Neuronal stem cell (in vitro differentiated cells): ENCODE results near the gene SPATA19.

Experiments used
- DNase-seq: peaks from one replicate; pipeline ENCODE4 v3.0.0-alpha.2; 2013; ENCODE audit warnings: low spot score
- H2AFZ ChIP-seq: one replicate; pipeline ENCODE4 v1.6.1; 2013; ENCODE audit warnings: mild to moderate bottlenecking, low read length, inconsistent platforms
- H2AK5ac ChIP-seq: 2 replicates; pipeline ENCODE4 v1.6.1; 2013; ENCODE audit warnings: low read depth, mild to moderate bottlenecking, inconsistent platforms, low read length, moderate library complexity, mixed read lengths
- H2BK120ac ChIP-seq: 2 replicates; pipeline ENCODE4 v1.6.1; 2013; ENCODE audit warnings: low read depth, mild to moderate bottlenecking, inconsistent platforms, low read length, moderate library complexity, mixed read lengths
- H2BK12ac ChIP-seq: one replicate; pipeline ENCODE4 v1.6.1; 2013; ENCODE audit warnings: low read length, inconsistent platforms
- H2BK15ac ChIP-seq: 2 replicates; pipeline ENCODE4 v1.6.1; 2013; ENCODE audit warnings: mild to moderate bottlenecking, low read length, inconsistent platforms, mixed read lengths
- H2BK5ac ChIP-seq: one replicate; pipeline ENCODE4 v1.6.1; 2013; ENCODE audit warnings: inconsistent platforms, mild to moderate bottlenecking, low read length, moderate library complexity
- H3K14ac ChIP-seq: one replicate; pipeline ENCODE4 v1.6.1; 2013; ENCODE audit warnings: low read length, inconsistent platforms
- H3K18ac ChIP-seq: 2 replicates; pipeline ENCODE4 v1.6.1; 2013; ENCODE audit warnings: low read length, inconsistent platforms
- H3K23ac ChIP-seq: 2 replicates; pipeline ENCODE4 v1.6.1; 2013; ENCODE audit warnings: low read depth, mild to moderate bottlenecking, mixed read lengths, low read length, inconsistent platforms; ENCODE audit not compliant: poor library complexity
- H3K27ac ChIP-seq: replicated peaks from 3 replicates; pipeline ENCODE4 v1.5.1; 2013; ENCODE audit warnings: low read length, inconsistent platforms
- H3K27me3 ChIP-seq, 3 experiments: 2 replicates each; pipeline ENCODE4 v1.6.1; 2013; ENCODE audit warnings: low read length in 3 of 3, mild to moderate bottlenecking in 2 of 3, inconsistent platforms in 1 of 3, low read depth in 1 of 3, mixed read lengths in 1 of 3, moderate library complexity in 1 of 3; ENCODE audit not compliant: control insufficient read depth in 3 of 3, insufficient read depth in 3 of 3
- H3K36me3 ChIP-seq, 2 donors: replicated peaks in 1 of 2; 2 replicates each; pipeline ENCODE4 v1.6.1; 2013; ENCODE audit warnings: low read length in 2 of 2; ENCODE audit not compliant: control insufficient read depth in 2 of 2, insufficient read depth in 2 of 2
- H3K4ac ChIP-seq: 2 replicates; pipeline ENCODE4 v1.6.1; 2013; ENCODE audit warnings: inconsistent platforms, mild to moderate bottlenecking, low read length, moderate library complexity
- H3K4me1 ChIP-seq, 2 donors: 1 replicate in 1 of 2; 2 replicates in 1 of 2; pipeline ENCODE4 v1.6.1; 2013; ENCODE audit warnings: low read length in 2 of 2, low read depth in 1 of 2; ENCODE audit not compliant: control insufficient read depth in 2 of 2, insufficient read depth in 1 of 2
- H3K4me2 ChIP-seq: one replicate; pipeline ENCODE4 v1.6.1; 2013; ENCODE audit warnings: mild to moderate bottlenecking, low read length, inconsistent platforms; ENCODE audit not compliant: insufficient read depth, poor library complexity, severe bottlenecking
- H3K4me3 ChIP-seq, 2 donors: 2 replicates each; pipeline ENCODE4 v1.5.1; 2013; ENCODE audit warnings: low read length in 2 of 2, mild to moderate bottlenecking in 2 of 2, inconsistent platforms in 1 of 2, moderate library complexity in 1 of 2
- H3K79me1 ChIP-seq: one replicate; pipeline ENCODE4 v1.6.1; 2013; ENCODE audit warnings: low read depth, mild to moderate bottlenecking, inconsistent platforms, low read length, moderate library complexity
- H3K9ac ChIP-seq: one replicate; pipeline ENCODE4 v1.6.1; 2013; ENCODE audit warnings: mild to moderate bottlenecking, low read depth, low read length, inconsistent platforms; ENCODE audit not compliant: poor library complexity
- H3K9me3 ChIP-seq, 2 donors: replicated peaks in 1 of 2; 2 replicates each; pipeline versions ENCODE3 to v1.6.1; 2013; ENCODE audit warnings: low read length in 2 of 2, mild to moderate bottlenecking in 2 of 2, inconsistent platforms in 1 of 2, low read depth in 1 of 2, mixed read lengths in 1 of 2, moderate library complexity in 1 of 2; ENCODE audit not compliant: control insufficient read depth in 2 of 2, insufficient read depth in 1 of 2
- H4K8ac ChIP-seq: one replicate; pipeline ENCODE4 v1.6.1; 2013; ENCODE audit warnings: low read depth, mild to moderate bottlenecking, inconsistent platforms, low read length, moderate library complexity
- H4K91ac ChIP-seq: one replicate; pipeline ENCODE4 v1.6.1; 2013; ENCODE audit warnings: low read length, low read depth, mild to moderate bottlenecking, inconsistent platforms; ENCODE audit not compliant: poor library complexity
- WGBS, 2 donors: extraction: QIAGEN DNeasy Blood & Tissue Kit; methylation state at CpG; one replicate each; pipeline ENCODE4 v1.1.7; 2013; ENCODE audit warnings: missing lambda C conversion rate in 2 of 2, mixed read lengths in 1 of 2; ENCODE audit not compliant: insufficient read length in 2 of 2, insufficient replicate concordance in 1 of 2; ENCODE audit errors: extremely low coverage in 2 of 2; 5-methylcytosine and 5-hydroxymethylcytosine counted together

Gene SPATA19

GRCh38 chr11:133830931-133831907 is 14.1 kb downstream of the SPATA19 start:
- Histone ChIP-seq H3K79me1 (no peaks in the 10 kb centered on the region), H2BK12ac (no peak overlapping the region), H3K18ac (no peak overlapping the region), H3K4me2 (no peak overlapping the region), H3K36me3 (no peaks in the 10 kb centered on the region), H2BK5ac (no peak overlapping the region), H2BK120ac (no peak overlapping the region), H3K27me3 (no peaks in the 10 kb centered on the region), H3K9me3 (no peaks in the 10 kb centered on the region), H3K4me3 (no peak overlapping the region), H3K14ac (no peak overlapping the region), H3K27ac (no peak overlapping the region), H3K9ac (no peak overlapping the region), H4K91ac (no peak overlapping the region), H2AFZ (no peak overlapping the region), H3K23ac (no peak overlapping the region), H2AK5ac (no peak overlapping the region), H2BK15ac (no peak overlapping the region), H3K4me1 (no peaks in the 10 kb centered on the region), H4K8ac (no peak overlapping the region), H3K4ac (no peak overlapping the region)
- DNase-seq = no peak
- no CpG with 5 or more reads among the region's 8 CpGs for WGBS, 2 donors

- no peak for DNase-seq
- Histone ChIP-seq H2AK5ac (no peak overlapping the region), H3K9ac (no peak overlapping the region), H3K36me3 (no peaks in the 10 kb centered on the region), H2BK15ac (no peak overlapping the region), H2AFZ (no peak overlapping the region), H2BK5ac (no peak overlapping the region), H3K23ac (no peak overlapping the region), H3K14ac (no peak overlapping the region), H2BK12ac (no peak overlapping the region), H3K4me3 (no peak overlapping the region), H3K4me1 (no peaks in the 10 kb centered on the region), H3K79me1 (no peaks in the 10 kb centered on the region), H4K8ac (no peak overlapping the region), H3K27me3 (no peaks in the 10 kb centered on the region), H4K91ac (no peak overlapping the region), H2BK120ac (no peak overlapping the region), H3K27ac (no peak overlapping the region), H3K4ac (no peak overlapping the region), H3K18ac (no peak overlapping the region), H3K4me2 (no peak overlapping the region), H3K9me3 (no peaks in the 10 kb centered on the region)
- WGBS, 2 donors = no CpG with 5 or more reads among the region's 2 CpGs
Observed at GRCh38 chr11:133829566-133829965, 15.7 kb downstream of the SPATA19 start.

- no peaks in the 10 kb centered on the region for H3K9me3 ChIP-seq
- no peak overlapping the region for H2BK12ac ChIP-seq
- H2BK15ac ChIP-seq = no peak overlapping the region
- DNase-seq = no peak
- WGBS, 2 donors = no CpG with 5 or more reads among the region's 5 CpGs
- H3K14ac ChIP-seq = no peak overlapping the region
- no peaks in the 10 kb centered on the region for H3K4me1 ChIP-seq
- H3K9ac ChIP-seq = no peak overlapping the region
- no peak overlapping the region for H3K4me3 ChIP-seq
- no peak overlapping the region for H3K4ac ChIP-seq
- no peaks in the 10 kb centered on the region for H3K36me3 ChIP-seq
- H3K27ac ChIP-seq = no peak overlapping the region
- no peak overlapping the region for H2BK120ac ChIP-seq
- H2AK5ac ChIP-seq = no peak overlapping the region
- no peak overlapping the region for H3K4me2 ChIP-seq
- no peaks in the 10 kb centered on the region for H3K79me1 ChIP-seq
- H2BK5ac ChIP-seq = no peak overlapping the region
- no peak overlapping the region for H3K18ac ChIP-seq
- H2AFZ ChIP-seq = no peak overlapping the region
- H3K23ac ChIP-seq = no peak overlapping the region
- H4K8ac ChIP-seq = no peak overlapping the region
- H3K27me3 ChIP-seq = no peaks in the 10 kb centered on the region
- no peak overlapping the region for H4K91ac ChIP-seq
Observed at GRCh38 chr11:133828871-133829270, 16.4 kb downstream of the SPATA19 start.

GRCh38 chr11:133827556-133827955 is 17.8 kb downstream of the SPATA19 start:
- Histone ChIP-seq H4K8ac (no peak overlapping the region), H3K23ac (no peak overlapping the region), H3K18ac (no peak overlapping the region), H2BK15ac (no peak overlapping the region), H3K4ac (no peak overlapping the region), H3K9me3 (no peaks in the 10 kb centered on the region), H2BK12ac (no peak overlapping the region), H2AK5ac (no peak overlapping the region), H3K4me2 (no peak overlapping the region), H3K79me1 (no peaks in the 10 kb centered on the region), H3K14ac (no peak overlapping the region), H3K4me3 (no peak overlapping the region), H4K91ac (no peak overlapping the region), H3K9ac (no peak overlapping the region), H3K4me1 (no peaks in the 10 kb centered on the region), H3K36me3 (no peaks in the 10 kb centered on the region), H2BK5ac (no peak overlapping the region), H3K27me3 (no peaks in the 10 kb centered on the region), H2AFZ (no peak overlapping the region), H3K27ac (no peak overlapping the region), H2BK120ac (no peak overlapping the region)
- DNase-seq = no peak
- WGBS, 2 donors = no CpG with 5 or more reads among the region's 3 CpGs
